ENCODE results near the gene LUZP2. TPM values are rescaled to one million over a fixed set of nuclear protein-coding genes. Genes with fewer than 3 reads are reported as not detected.
A peak's percentile ranks its signal among the peaks of the same experiment; 100 is the strongest.
"Not testable (repeated sequence)": the region's sequence is repeated elsewhere in the genome, so short reads cannot be mapped to it uniquely, and the experiment has no call there.

Gene LUZP2
- total RNA-seq, 2 donors from 2014 or later: 3.2 to 5.2 TPM

- ATAC-seq (no peak), DNase-seq (no peak)
- intact Hi-C loops (cut with DNase I, micrococcal nuclease): loop anchor here in 1 of 2 donors (10.0 kb wide), 1 partner anchor 1840 kb away; no protein-coding TSS in a partner anchor
These were observed 448.0 kb downstream of the LUZP2 start for GRCh38 chr11:24944891-24945290.

DNA sequence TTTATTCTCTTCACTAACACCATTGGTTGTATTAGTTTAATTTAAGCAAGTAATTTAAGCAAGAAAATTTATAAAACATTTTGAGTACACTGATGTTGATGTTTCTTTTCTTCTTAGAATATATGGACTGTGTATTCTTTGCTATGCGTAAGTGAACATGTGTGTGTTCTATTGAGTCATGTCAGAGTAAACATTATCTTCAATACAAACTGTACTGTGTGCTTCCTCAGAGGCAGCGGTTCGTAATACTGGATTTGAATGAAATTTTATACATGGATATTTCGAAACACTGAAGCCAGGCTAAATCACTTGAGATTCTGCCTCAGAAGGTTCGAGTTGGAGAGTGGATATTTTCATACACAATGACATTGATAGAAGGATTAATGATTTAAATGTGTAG is 452.6 kb downstream of the LUZP2 start:
- no peak for ATAC-seq
- DNase-seq: no peak
- intact Hi-C loops (cut with DNase I, micrococcal nuclease): loop anchor here in 1 of 2 donors (10.0 kb wide), 1 partner anchor 1845 kb away; no protein-coding TSS in a partner anchor

GRCh38 chr11:24963852-24964251 is 467.0 kb downstream of the LUZP2 start:
- DNase-seq: no peak
- intact Hi-C loops (cut with DNase I, micrococcal nuclease): no loop called here

DNA sequence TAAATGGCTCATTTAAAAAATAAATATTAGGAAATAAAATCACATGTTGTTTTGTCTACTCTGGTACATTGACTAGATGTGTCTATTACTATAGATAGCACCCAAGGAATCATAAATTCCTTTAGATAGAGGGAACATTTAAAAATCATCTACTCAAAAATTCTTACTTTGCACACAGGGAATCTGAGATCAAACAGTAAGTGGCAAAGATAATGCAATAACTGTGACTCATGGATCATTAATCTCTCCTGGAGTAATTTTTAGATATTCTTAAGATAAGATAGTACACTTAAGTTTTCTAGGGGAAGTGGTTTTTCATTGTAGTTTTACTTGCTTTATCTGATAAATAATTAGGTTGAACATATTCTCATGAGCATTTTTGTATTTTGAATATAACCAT is 468.9 kb downstream of the LUZP2 start:
- intact Hi-C loops (cut with DNase I, micrococcal nuclease): no loop called here

More at GRCh38 chr11:24963852-24964251, 467.0 kb downstream of the LUZP2 start:
- ATAC-seq: no peak

GRCh38 chr11:24993903-24994302 is 497.1 kb downstream of the LUZP2 start:
- DNase-seq; ATAC-seq; intact Hi-C loops (cut with DNase I, micrococcal nuclease): not testable (repeated sequence)

More for the DNA sequence above, 468.9 kb downstream of the LUZP2 start:
- ATAC-seq: no peak
- DNase-seq: no peak

GRCh38 chr11:24999929-25000328 is 503.1 kb downstream of the LUZP2 start:
- ATAC-seq; intact Hi-C loops (cut with DNase I, micrococcal nuclease); DNase-seq: not testable (repeated sequence)

DNA sequence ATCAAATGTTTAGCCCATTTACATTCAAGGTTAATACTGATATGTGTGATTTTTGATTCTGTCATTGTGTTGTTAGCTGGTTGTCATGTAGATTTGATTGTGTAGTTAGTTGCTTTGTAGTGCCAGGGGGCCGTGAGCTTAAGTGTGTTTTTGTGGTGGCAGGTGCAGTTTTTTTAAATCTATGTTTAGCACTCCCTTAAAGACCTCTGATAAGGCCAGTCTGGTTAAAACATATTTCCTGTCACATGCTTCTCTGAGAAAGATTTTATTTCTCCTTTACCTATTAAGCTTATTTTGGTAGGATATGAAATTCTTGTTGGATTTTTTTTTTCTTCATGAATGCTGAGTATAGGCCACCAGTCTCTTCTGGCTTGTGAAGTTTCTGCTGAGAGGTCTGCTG is 540.6 kb downstream of the LUZP2 start:
- ATAC-seq (no peak), DNase-seq (no peak)
- intact Hi-C loops (cut with DNase I, micrococcal nuclease): no loop called here

GRCh38 chr11:25038131-25038530 is 541.3 kb downstream of the LUZP2 start:
- intact Hi-C loops (cut with DNase I, micrococcal nuclease): no loop called here
- DNase-seq (no peak), ATAC-seq (no peak)

GRCh38 chr11:25039165-25039564 is 542.3 kb downstream of the LUZP2 start:
- intact Hi-C loops (cut with DNase I, micrococcal nuclease): no loop called here
- no peak for DNase-seq
- no peak for ATAC-seq

- no peak for DNase-seq
- intact Hi-C loops (cut with DNase I, micrococcal nuclease): no loop called here
- ATAC-seq: no peak
These were observed 551.8 kb downstream of the LUZP2 start for GRCh38 chr11:25048632-25049031.

GRCh38 chr11:25052844-25053243 is 556.0 kb downstream of the LUZP2 start:
- intact Hi-C loops (cut with DNase I, micrococcal nuclease): no loop called here
- ATAC-seq: no peak
- no peak for DNase-seq

DNA sequence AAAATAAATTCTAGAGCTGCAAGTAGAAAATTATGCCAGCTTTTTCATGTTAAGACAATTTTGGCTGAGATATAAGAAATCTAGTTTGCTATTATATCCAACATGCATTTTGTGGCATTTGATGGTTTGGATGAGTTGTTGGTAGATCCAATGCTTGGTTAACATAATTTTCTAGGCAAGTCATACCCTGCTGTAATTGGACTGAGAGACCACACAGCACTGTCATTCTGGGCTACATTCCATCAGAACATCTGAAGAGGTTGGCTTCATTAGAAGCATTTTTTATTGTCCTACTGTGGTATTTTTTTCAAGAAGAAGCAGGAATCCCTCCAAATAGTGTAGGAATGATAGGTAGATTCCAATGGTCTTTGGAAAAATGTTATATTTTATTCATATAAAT is 561.0 kb downstream of the LUZP2 start:
- intact Hi-C loops (cut with DNase I, micrococcal nuclease): no loop called here
- ATAC-seq (no peak), DNase-seq (no peak)

GRCh38 chr11:25065746-25066145 is 568.9 kb downstream of the LUZP2 start:
- intact Hi-C loops (cut with DNase I, micrococcal nuclease): no loop called here
- no peak for ATAC-seq

DNA sequence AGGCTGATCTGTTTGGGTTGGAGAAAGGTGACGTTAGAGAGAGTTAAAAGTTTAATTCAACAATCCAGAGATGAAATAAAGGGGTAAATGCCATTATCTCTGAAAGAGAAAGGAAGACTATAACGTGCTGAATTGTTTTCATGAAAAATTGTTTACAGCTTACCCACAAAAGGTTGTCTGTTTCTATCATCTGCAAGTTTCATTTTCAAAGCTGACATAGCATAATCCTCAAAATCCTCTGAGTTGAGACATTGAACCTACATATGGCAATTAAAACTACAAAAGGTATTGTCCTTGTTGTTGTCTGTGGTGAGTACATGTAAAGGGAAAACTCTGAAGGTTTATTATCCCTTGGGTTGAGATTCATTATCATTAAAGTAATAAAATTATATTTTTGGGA is 569.9 kb downstream of the LUZP2 start:
- no peak for ATAC-seq
- intact Hi-C loops (cut with DNase I, micrococcal nuclease): no loop called here

More at GRCh38 chr11:25065746-25066145, 568.9 kb downstream of the LUZP2 start:
- DNase-seq: no peak

GRCh38 chr11:25068451-25068850 is 571.6 kb downstream of the LUZP2 start:
- ATAC-seq: no peak
- intact Hi-C loops (cut with DNase I, micrococcal nuclease): no loop called here

More for the DNA sequence above, 569.9 kb downstream of the LUZP2 start:
- DNase-seq: no peak

DNA sequence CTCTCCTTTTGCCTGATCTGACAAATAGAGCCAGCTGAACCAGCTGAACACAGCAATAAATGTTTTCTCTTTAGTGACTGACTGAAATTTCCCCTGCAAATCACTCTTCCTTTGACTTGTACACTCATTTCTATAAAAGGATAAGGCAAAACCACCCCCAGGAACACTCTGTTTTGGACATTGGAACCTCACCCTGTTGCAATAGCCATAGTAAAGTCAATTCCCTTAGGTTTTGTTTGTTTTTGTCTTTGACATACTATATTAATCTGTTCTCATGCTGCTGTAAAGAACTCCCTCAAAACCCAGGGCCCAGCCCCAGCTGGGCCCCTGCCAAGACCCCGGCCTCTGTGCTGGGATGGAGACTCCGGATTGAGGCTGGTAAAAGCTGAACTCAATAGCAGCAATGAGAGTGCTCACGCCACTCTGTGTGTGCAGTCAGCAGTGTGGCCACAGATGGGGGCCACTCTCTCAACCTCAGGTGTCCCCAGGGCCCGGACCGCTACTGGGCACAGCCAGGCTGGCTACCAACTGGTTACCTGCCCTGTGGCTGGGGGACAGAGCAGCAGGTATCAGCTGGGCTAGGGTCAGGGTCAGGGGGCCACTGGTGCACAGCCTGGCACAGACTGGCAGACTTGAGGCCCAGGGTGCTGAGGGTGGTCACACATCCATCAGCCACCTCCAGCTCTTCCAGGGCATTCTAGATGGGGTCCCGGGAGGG is 597.4 kb downstream of the LUZP2 start:
- ATAC-seq (peak; percentile 15), DNase-seq (no peak)
- intact Hi-C loops (cut with DNase I, micrococcal nuclease): no loop called here

More at GRCh38 chr11:25068451-25068850, 571.6 kb downstream of the LUZP2 start:
- DNase-seq: no peak

DNA sequence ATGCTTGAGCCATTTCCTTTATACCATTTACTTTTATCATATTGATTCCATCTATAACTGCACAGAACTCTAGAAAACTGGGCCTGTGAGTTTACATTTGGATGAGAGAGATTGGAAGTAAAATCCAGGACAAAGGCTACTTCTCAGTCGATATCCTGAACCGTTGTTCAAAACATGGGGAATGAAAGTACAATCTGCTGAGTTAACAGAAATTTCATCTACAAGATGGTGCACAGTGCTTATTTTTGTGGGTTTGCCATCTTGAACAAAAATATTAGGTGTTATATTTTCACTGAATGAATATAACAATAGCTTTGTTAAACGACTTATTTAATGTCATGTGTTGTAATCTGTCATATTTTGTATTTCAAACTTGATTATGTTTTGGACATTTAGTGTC is 622.6 kb downstream of the LUZP2 start:
- no peak for DNase-seq
- no peak for ATAC-seq
- intact Hi-C loops (cut with DNase I, micrococcal nuclease): no loop called here

Data from left colon (tissue), 2 donors.